HepG2 (cell line): ENCODE measurements around the gene SERINC4. TPM values are rescaled to one million over a fixed set of nuclear protein-coding genes. Genes with fewer than 3 reads are reported as not detected.

Experiments used
- ATF6 ChIP-seq: sonication (generic); formaldehyde crosslinking; conservative IDR thresholded peaks from 2 replicates; pipeline ENCODE4 v1.4.0; 2020; ENCODE audit warnings: missing genetic modification reagents
- ETS1 ChIP-seq: sonication (generic); formaldehyde crosslinking; IDR thresholded peaks from 2 replicates; pipeline ENCODE4 v1.4.0; 2020; ENCODE audit warnings: missing genetic modification reagents
- ETV6 ChIP-seq: sonication (generic); formaldehyde crosslinking; conservative IDR thresholded peaks from 2 replicates; pipeline ENCODE4 v1.4.0; 2020; ENCODE audit warnings: missing genetic modification reagents
- HDAC1 ChIP-seq: sonication (generic); formaldehyde crosslinking; IDR thresholded peaks from 2 replicates; pipeline ENCODE4 v1.5.1; 2020; ENCODE audit warnings: mild to moderate bottlenecking, missing genetic modification reagents
- HHEX ChIP-seq: IDR thresholded peaks from 2 replicates; pipeline ENCODE4 v1.6.1; 2016; ENCODE audit warnings: control low read depth
- NFATC3 ChIP-seq: sonication (generic); formaldehyde crosslinking; IDR thresholded peaks from 2 replicates; pipeline ENCODE4 v1.5.1; 2020; ENCODE audit warnings: mild to moderate bottlenecking, missing genetic modification reagents
- SIX1 ChIP-seq: sonication (generic); formaldehyde crosslinking; IDR thresholded peaks from 2 replicates; pipeline ENCODE4 v1.4.0; 2020; ENCODE audit warnings: missing genetic modification reagents, borderline replicate concordance
- ZNF232 ChIP-seq: sonication (generic); formaldehyde crosslinking; IDR thresholded peaks from 2 replicates; pipeline ENCODE4 v1.4.0; 2020; ENCODE audit warnings: missing genetic modification reagents, borderline replicate concordance
- ZNF253 ChIP-seq: sonication (generic); formaldehyde crosslinking; IDR thresholded peaks from 2 replicates; pipeline ENCODE4 v1.8.0; 2022; ENCODE audit warnings: mild to moderate bottlenecking, missing genetic modification reagents, borderline replicate concordance
- ZNF318 ChIP-seq: sonication (generic); formaldehyde crosslinking; IDR thresholded peaks from 2 replicates; pipeline ENCODE4 v1.4.0; 2020; ENCODE audit warnings: mild to moderate bottlenecking, missing genetic modification reagents
- ZNF354B ChIP-seq: sonication (generic); formaldehyde crosslinking; IDR thresholded peaks from 2 replicates; pipeline ENCODE4 v1.8.0; 2022; ENCODE audit warnings: mild to moderate bottlenecking, missing genetic modification reagents
- ZNF367 ChIP-seq: sonication (generic); formaldehyde crosslinking; IDR thresholded peaks from 2 replicates; pipeline ENCODE4 v1.4.0; 2020; ENCODE audit warnings: missing genetic modification reagents, borderline replicate concordance
- ZNF431 ChIP-seq: sonication (generic); formaldehyde crosslinking; IDR thresholded peaks from 2 replicates; pipeline ENCODE4 v1.9.0; 2022; ENCODE audit warnings: missing genetic modification reagents, low read depth, mild to moderate bottlenecking, borderline replicate concordance
- ZNF576 ChIP-seq: sonication (generic); formaldehyde crosslinking; IDR thresholded peaks from 2 replicates; pipeline ENCODE4 v1.4.0; 2020; ENCODE audit warnings: mild to moderate bottlenecking, missing genetic modification reagents
- ZNF652 ChIP-seq: IDR thresholded peaks from 2 replicates; pipeline ENCODE4 v1.6.1; 2016; ENCODE audit warnings: low read depth, borderline replicate concordance
- polyA plus RNA-seq, 8 experiments: library from polyadenylated mRNA; depleted of rRNA in 3 of 8; stranded (reverse) in 7 of 8; unstranded in 1 of 8; fragments of >200 nt; fragmentation: Illumina TruSeq in 4 of 8; extraction: Trizol in 4 of 8; gene quantifications; 2 replicates each; pipeline versions ENCODE4 v1.2.1 to v1.2.3, GENCODE V29; 2011 to 2016; ENCODE audit warnings: low read depth in 4 of 8, missing spikeins in 1 of 8, mixed read lengths in 1 of 8; ENCODE audit not compliant: insufficient read depth in 1 of 8
- total RNA-seq, 5 experiments: library from RNA; depleted of rRNA; stranded (reverse); fragments of >200 nt; fragmentation: Illumina TruSeq; extraction: Trizol; gene quantifications; 2 replicates each; pipeline ENCODE4 v1.2.3, GENCODE V29; 2016; ENCODE audit warnings: low read depth in 1 of 5

Gene SERINC4
- total and polyA plus RNA-seq, 2 of the 13 experiments (the other 11 are each of a cell fraction or from before 2014, with no cell fraction given) = not detected

GRCh38 chr15:43824302-43825246 is 24.6 kb upstream of the SERINC4 start, which contains the start of gene MFAP1 (continued):
- TF ChIP-seq NFATC3 (CRISPR knock-in tag) (no peak), HHEX (CRISPR knock-in tag) (no peak), ATF6 (CRISPR knock-in tag) (peak; percentile 93), HDAC1 (CRISPR knock-in tag) (peak; percentile 82), ETS1 (CRISPR knock-in tag) (no peak; the same call in 1 of the 2 replicates), ZNF367 (no peak), ZNF652 (CRISPR knock-in tag) (peak; percentile 94), ZNF354B (CRISPR knock-in tag) (no peak), ZNF318 (CRISPR knock-in tag) (no peak), ZNF576 (CRISPR knock-in tag) (no peak), ETV6 (0 out of 2 replicates have a peak, but pooled peaks have one; percentile 23), ZNF253 (no peak), ZNF232 (CRISPR knock-in tag) (peak; percentile 81; the same call in 1 of the 2 replicates), SIX1 (0 out of 2 replicates have a peak, but pooled peaks have one; percentile 9), ZNF431 (0 out of 2 replicates have a peak, but pooled peaks have one; percentile 61)
